ENCODE measurements around the gene MSH6.
"Not testable (repeated sequence)": the region's sequence is repeated elsewhere in the genome, so short reads cannot be mapped to it uniquely, and the experiment has no call there.

MSH6 gene

DNA sequence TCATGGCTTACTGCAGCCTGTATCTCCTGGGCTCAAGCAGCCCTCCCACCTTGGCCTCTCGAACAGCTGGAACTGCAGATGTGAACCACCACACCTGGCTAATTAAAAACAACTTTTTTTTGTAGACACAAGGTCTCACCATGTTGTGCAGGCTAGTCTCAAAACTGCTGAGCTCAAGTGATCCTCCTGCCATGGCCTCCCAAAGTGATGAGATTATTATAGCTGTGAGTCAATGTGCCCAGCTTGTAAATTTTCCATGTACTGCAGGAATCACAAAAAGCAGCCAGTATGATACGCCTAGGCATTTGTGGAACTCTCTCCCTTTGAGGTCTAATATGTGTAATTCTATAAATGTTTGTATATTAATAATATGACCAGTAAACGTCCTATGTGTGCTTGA, 59.9 kb downstream of the MSH6 start:
- DNase-seq (ENCODE audit: low read depth in 2 of 2) = no peak

DNA sequence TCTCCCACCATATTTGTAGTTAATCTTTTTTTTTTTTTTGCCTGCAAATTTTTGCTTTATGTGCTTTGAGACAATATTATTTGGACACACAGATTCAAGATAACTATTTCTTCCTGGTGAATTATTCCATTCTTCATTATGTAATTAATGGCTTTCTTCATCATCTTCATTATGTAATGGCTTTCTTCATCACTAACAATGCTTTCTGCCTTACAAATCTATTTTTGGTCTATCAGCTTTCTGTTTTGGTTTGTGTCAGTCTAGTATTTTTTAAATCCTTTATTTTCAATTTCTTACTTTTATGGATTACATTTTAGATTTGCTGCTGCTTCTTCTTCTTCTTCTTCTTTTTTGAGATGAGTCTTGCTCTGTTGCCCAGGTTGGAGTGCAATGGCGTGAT, 60.5 kb downstream of the MSH6 start:
- no peak for DNase-seq (ENCODE audit: low read depth in 2 of 2)

DNA sequence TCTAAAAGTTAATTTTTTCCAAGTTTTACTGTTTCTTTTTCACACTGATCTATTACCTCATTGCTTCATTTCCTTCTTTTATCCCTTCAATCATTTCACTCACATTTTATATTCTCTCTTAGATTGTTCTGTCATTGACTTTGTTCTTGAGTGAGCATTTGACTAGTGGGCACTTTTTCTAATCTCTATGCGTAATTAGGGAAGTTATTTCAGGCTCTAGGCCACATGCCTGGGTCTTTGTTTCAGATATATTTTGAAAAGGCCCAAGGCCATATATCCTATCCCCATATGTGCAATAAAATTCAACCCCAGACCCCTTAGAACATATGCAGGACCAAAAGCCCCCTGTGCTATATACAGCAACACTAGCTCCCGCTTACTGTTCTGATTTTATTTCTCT, 61.2 kb downstream of the MSH6 start:
- no peak for DNase-seq (ENCODE audit: low read depth in 2 of 2)

DNA sequence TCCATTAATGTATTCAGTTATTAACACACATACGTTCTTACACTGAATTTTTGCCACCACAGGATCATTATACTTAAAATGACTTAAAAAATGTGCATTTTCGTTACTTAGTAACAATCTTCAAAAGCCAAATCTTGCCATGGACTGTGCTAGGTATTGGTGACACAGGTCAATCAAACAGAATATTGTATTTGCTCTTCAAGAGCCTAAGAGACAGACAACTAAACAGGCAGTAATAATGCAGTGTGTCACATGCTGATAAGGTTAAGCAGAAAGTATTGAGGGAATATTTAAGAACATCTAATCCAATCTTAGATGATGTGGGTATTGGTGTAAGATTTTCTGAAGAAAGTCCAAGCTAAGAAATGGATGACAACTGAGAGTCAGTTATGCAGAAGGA, 66.4 kb downstream of the MSH6 start:
- DNase-seq (ENCODE audit: low read depth in 2 of 2) = no peak

DNA sequence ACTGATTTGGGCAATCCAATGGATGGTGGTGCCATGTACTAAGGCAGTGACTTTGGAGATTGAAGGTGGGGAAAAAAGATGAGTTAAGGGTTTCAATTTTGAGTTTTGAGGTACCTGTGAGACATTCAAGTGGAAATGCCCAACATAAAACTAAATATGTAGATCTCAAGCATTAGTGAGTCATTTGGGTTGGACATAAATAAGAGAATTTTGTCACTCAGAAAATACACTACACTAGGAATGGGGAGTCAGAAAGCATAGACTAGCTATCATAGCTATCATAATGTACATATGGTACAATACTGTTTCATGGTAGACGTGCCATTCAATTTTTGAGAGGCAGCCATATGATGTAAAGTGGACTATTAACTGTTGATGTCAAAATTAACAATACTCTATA, 67.3 kb downstream of the MSH6 start:
- DNase-seq (ENCODE audit: low read depth in 2 of 2) = no peak

DNA sequence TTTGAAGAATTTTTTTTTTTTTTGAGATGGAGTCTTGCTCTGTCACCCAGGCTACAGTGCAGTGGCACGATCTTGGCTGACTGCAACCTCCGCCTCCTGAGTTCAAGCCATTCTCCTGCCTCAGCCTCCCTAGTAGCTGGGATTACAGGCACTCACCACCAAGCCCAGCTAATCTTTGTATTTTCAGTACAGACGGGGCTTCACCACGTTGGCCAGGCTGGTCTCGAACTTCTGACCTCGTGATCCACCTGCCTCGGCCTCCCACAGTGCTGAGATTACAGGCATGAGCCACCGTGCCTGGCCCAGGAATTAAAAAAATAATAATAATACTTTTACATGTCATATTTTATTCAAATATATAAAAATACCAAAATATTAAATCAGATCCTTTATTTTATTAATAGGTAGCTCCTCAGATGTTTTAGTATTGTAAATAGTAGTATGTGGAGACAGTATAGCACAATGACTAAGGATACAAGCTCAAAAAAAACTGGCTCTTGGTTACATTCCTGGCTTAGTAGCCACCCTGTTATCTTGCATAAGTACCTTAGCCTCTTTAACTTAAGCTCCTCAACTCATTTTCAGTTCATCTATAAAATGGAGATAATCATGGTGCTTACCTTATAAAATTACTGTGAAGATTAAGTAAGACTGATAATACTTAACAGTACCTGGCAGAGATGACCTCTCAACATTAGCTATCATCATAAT, 70.3 kb downstream of the MSH6 start:
- not testable (repeated sequence) for DNase-seq (ENCODE audit: low read depth in 2 of 2)

Measured in stimulated activated CD4-positive, alpha-beta T cell treated with anti-CD3 and anti-CD28 coated beads, Interleukin-15, amount 100 ng/mL, for 48 hours (primary cell).